HepG2 (cell line): ENCODE data around the gene PNLDC1.

Experiments
- FOXA3 ChIP-seq: IDR thresholded peaks from 2 replicates; pipeline ENCODE4 v1.6.1; 2016; ENCODE audit warnings: missing genetic modification reagents, missing compliant biosample characterization
- MAFK ChIP-seq, 2 experiments: IDR thresholded peaks in 1 of 2; conservative IDR thresholded peaks in 1 of 2; 2 replicates each; pipeline ENCODE4 v1.6.1; 2011; ENCODE audit warnings: improper control_type of control experiment in 2 of 2, low read length in 2 of 2
- MYC ChIP-seq: sonication (generic); formaldehyde crosslinking; IDR thresholded peaks from 2 replicates; pipeline ENCODE4 v1.9.0; 2021; ENCODE audit warnings: missing genetic modification reagents, borderline replicate concordance
- POLR2A ChIP-seq, 2 experiments: IDR thresholded peaks; 2 replicates each; pipeline ENCODE4 v1.6.1; 2011; ENCODE audit warnings: low read depth in 2 of 2, low read length in 2 of 2, mild to moderate bottlenecking in 1 of 2, moderate library complexity in 1 of 2; ENCODE audit not compliant: insufficient read depth in 1 of 2
- PRMT3 ChIP-seq: sonication (generic); formaldehyde crosslinking; IDR thresholded peaks from 2 replicates; pipeline ENCODE4 v1.8.1; 2022; ENCODE audit warnings: low read depth, mild to moderate bottlenecking, moderate library complexity, missing genetic modification reagents, borderline replicate concordance
- ZNF432 ChIP-seq: sonication (generic); formaldehyde crosslinking; IDR thresholded peaks from 2 replicates; pipeline ENCODE4 v1.5.0; 2020; ENCODE audit warnings: missing genetic modification reagents, mild to moderate bottlenecking, borderline replicate concordance
- ZNF790 ChIP-seq: sonication (generic); formaldehyde crosslinking; IDR thresholded peaks from 2 replicates; pipeline ENCODE4 v1.8.0; 2022; ENCODE audit warnings: missing genetic modification reagents, mild to moderate bottlenecking, borderline replicate concordance
- ZSCAN29 ChIP-seq: sonication (generic); formaldehyde crosslinking; conservative IDR thresholded peaks from 2 replicates; pipeline ENCODE4 v1.4.0; 2020; ENCODE audit warnings: mild to moderate bottlenecking, missing genetic modification reagents
- TF ChIP-seq, protein P1 (sequence below): sonication (generic); formaldehyde crosslinking; IDR thresholded peaks from 2 replicates; pipeline ENCODE4 v1.5.0; 2020; ENCODE audit warnings: mild to moderate bottlenecking, missing genetic modification reagents, moderate library complexity

- TF ChIP-seq, protein P1, sequence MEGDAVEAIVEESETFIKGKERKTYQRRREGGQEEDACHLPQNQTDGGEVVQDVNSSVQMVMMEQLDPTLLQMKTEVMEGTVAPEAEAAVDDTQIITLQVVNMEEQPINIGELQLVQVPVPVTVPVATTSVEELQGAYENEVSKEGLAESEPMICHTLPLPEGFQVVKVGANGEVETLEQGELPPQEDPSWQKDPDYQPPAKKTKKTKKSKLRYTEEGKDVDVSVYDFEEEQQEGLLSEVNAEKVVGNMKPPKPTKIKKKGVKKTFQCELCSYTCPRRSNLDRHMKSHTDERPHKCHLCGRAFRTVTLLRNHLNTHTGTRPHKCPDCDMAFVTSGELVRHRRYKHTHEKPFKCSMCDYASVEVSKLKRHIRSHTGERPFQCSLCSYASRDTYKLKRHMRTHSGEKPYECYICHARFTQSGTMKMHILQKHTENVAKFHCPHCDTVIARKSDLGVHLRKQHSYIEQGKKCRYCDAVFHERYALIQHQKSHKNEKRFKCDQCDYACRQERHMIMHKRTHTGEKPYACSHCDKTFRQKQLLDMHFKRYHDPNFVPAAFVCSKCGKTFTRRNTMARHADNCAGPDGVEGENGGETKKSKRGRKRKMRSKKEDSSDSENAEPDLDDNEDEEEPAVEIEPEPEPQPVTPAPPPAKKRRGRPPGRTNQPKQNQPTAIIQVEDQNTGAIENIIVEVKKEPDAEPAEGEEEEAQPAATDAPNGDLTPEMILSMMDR (CRISPR knock-in tag) = no peak
- TF ChIP-seq PRMT3 (CRISPR knock-in tag) = no peak
- TF ChIP-seq ZNF432 (CRISPR knock-in tag) = no peak
- no peak for TF ChIP-seq POLR2A (IDR thresholded peaks at IDR 0.05; ENCODE audit: insufficient read depth in 1 of 2, low read depth in 2 of 2, low read length in 2 of 2)
- no peak for TF ChIP-seq ZNF790 (CRISPR knock-in tag)
- TF ChIP-seq FOXA3 (CRISPR knock-in tag) = no peak
- no peak for TF ChIP-seq MYC (CRISPR knock-in tag)
- TF ChIP-seq MAFK (conservative IDR thresholded peaks at IDR 0.05 in 1 of 2, IDR thresholded peaks at IDR 0.05 in 1 of 2; ENCODE audit: low read length in 2 of 2) = no peak
- TF ChIP-seq ZSCAN29 (CRISPR knock-in tag) = no peak
Observed at GRCh38 chr6:159853754-159854153, 53.7 kb downstream of the PNLDC1 start.
